Parathyroid adenoma (tissue), 2 donors: ENCODE measurements around the gene CIC.

ENCODE experiments used
- H2AFZ ChIP-seq: fragments of 300-600 bp; sonication (generic); one replicate; pipeline ENCODE4 v1.7.0; 2017; ENCODE audit warnings: antibody characterized with exemption, mild to moderate bottlenecking
- H3K27ac ChIP-seq: fragments of 300-600 bp; sonication (generic); one replicate; pipeline ENCODE4 v1.7.0; 2017
- H3K27me3 ChIP-seq: fragments of 300-600 bp; sonication (generic); one replicate; pipeline ENCODE4 v1.7.0; 2017; ENCODE audit warnings: low read length; ENCODE audit not compliant: control insufficient read depth, insufficient read depth
- H3K36me3 ChIP-seq: fragments of 300-600 bp; sonication (generic); one replicate; pipeline ENCODE4 v1.7.0; 2017; ENCODE audit warnings: low read length; ENCODE audit not compliant: control insufficient read depth, insufficient read depth
- H3K4me1 ChIP-seq: fragments of 300-600 bp; sonication (generic); one replicate; pipeline ENCODE4 v1.7.0; 2017; ENCODE audit warnings: control low read depth
- H3K4me2 ChIP-seq: fragments of 300-600 bp; sonication (generic); one replicate; pipeline ENCODE4 v1.7.0; 2017; ENCODE audit warnings: low read length
- H3K4me3 ChIP-seq: fragments of 300-600 bp; sonication (generic); one replicate; pipeline ENCODE4 v1.7.0; 2017; ENCODE audit warnings: low read depth, low read length
- H3K79me2 ChIP-seq: fragments of 300-600 bp; sonication (generic); one replicate; pipeline ENCODE4 v1.7.0; 2017; ENCODE audit warnings: control low read depth
- H3K9ac ChIP-seq: fragments of 300-600 bp; sonication (generic); one replicate; pipeline ENCODE4 v1.7.0; 2017; ENCODE audit warnings: mild to moderate bottlenecking
- H3K9me3 ChIP-seq: fragments of 300-600 bp; sonication (generic); one replicate; pipeline ENCODE4 v1.7.0; 2017; ENCODE audit warnings: low read length; ENCODE audit not compliant: control insufficient read depth
- CTCF ChIP-seq: fragments of 300-600 bp; sonication (generic); IDR thresholded peaks from one replicate; pipeline ENCODE4 v1.7.0; 2017; ENCODE audit warnings: antibody characterized with exemption, mild to moderate bottlenecking
- donor health status: primary hyperparathyroidism.

The CIC gene

GRCh38 chr19:42252365-42253244 lies 16.4 kb upstream of the CIC start:
- no peak overlapping the region for H3K9ac ChIP-seq
- H3K36me3 ChIP-seq: no peaks in the 10 kb centered on the region
- H3K79me2 ChIP-seq: peaks cover 2% of the 10 kb centered on the region
- H3K4me2 ChIP-seq: peak overlapping the region; percentile 75
- no peaks in the 10 kb centered on the region for H3K27me3 ChIP-seq
- H3K4me1 ChIP-seq: peaks cover 17% of the 10 kb centered on the region
- peak overlapping the region; percentile 78 for H3K27ac ChIP-seq
- H3K9me3 ChIP-seq: no peaks in the 10 kb centered on the region
- H3K4me3 ChIP-seq: peak overlapping the region; percentile 63
- H2AFZ ChIP-seq: peak overlapping the region; percentile 75
- no peak for TF ChIP-seq CTCF

- peaks cover 2% of the 10 kb centered on the region for H3K79me2 ChIP-seq
- H3K9ac ChIP-seq: peak overlapping the region; percentile 86
- H3K36me3 ChIP-seq: no peaks in the 10 kb centered on the region
- no peak for TF ChIP-seq CTCF
- peak overlapping the region; percentile 98 for H3K4me3 ChIP-seq
- H3K9me3 ChIP-seq: no peaks in the 10 kb centered on the region
- peak overlapping the region; percentile 77 for H2AFZ ChIP-seq
- no peaks in the 10 kb centered on the region for H3K27me3 ChIP-seq
- H3K4me2 ChIP-seq: peak overlapping the region; percentile 83
- peaks cover 17% of the 10 kb centered on the region for H3K4me1 ChIP-seq
- peak overlapping the region; percentile 95 for H3K27ac ChIP-seq
Measured at GRCh38 chr19:42253245-42254088, 15.6 kb upstream of the CIC start.

GRCh38 chr19:42254089-42254849 lies 14.8 kb upstream of the CIC start:
- no peak for TF ChIP-seq CTCF

GRCh38 chr19:42254850-42255765 lies 13.9 kb upstream of the CIC start, which contains the start of gene ERF:
TSS of gene ERF (minus strand) at chr19:42255128. CDS start at chr19:42254999, 129 bp downstream.
- Histone ChIP-seq H3K4me3 (peak within 1 kb of the TSS; percentile 98), H3K27ac (peak within 1 kb of the TSS; percentile 95), H3K4me2 (peak within 1 kb of the TSS; percentile 86), H3K27me3 (no peaks in the 10 kb centered on the region), H2AFZ (peak within 1 kb of the TSS; percentile 77), H3K79me2 (peaks cover 2% of the 10 kb centered on the region), H3K4me1 (peaks cover 17% of the 10 kb centered on the region), H3K36me3 (no peaks in the 10 kb centered on the region), H3K9ac (peak within 1 kb of the TSS; percentile 86), H3K9me3 (no peaks in the 10 kb centered on the region)
- TF ChIP-seq CTCF: no peak

More at GRCh38 chr19:42254089-42254849, 14.8 kb upstream of the CIC start:
- peak overlapping the region; percentile 95 for H3K27ac ChIP-seq
- no peaks in the 10 kb centered on the region for H3K27me3 ChIP-seq
- peak overlapping the region; percentile 77 for H2AFZ ChIP-seq
- peaks cover 2% of the 10 kb centered on the region for H3K79me2 ChIP-seq
- no peaks in the 10 kb centered on the region for H3K9me3 ChIP-seq
- peak overlapping the region; percentile 98 for H3K4me3 ChIP-seq
- H3K36me3 ChIP-seq: no peaks in the 10 kb centered on the region
- H3K4me1 ChIP-seq: peaks cover 17% of the 10 kb centered on the region
- H3K9ac ChIP-seq: peak overlapping the region; percentile 86
- peak overlapping the region; percentile 83 for H3K4me2 ChIP-seq
